HepG2 (cell line): ENCODE data around the gene PLXNC1. TPM values are rescaled to one million over a fixed set of nuclear protein-coding genes. Genes with fewer than 3 reads are reported as not detected.

Experiments
- ARID4A ChIP-seq: sonication (generic); formaldehyde crosslinking; IDR thresholded peaks from 2 replicates; pipeline ENCODE4 v1.5.0; 2020; ENCODE audit warnings: mild to moderate bottlenecking, missing genetic modification reagents, borderline replicate concordance
- DDIT3 ChIP-seq: sonication (generic); formaldehyde crosslinking; IDR thresholded peaks from 2 replicates; pipeline ENCODE4 v1.4.0; 2020; ENCODE audit warnings: mild to moderate bottlenecking, missing genetic modification reagents
- EED ChIP-seq: sonication (generic); formaldehyde crosslinking; IDR thresholded peaks from 2 replicates; pipeline ENCODE4 v1.5.0; 2020; ENCODE audit warnings: mild to moderate bottlenecking, missing genetic modification reagents
- ELF4 ChIP-seq: sonication (generic); formaldehyde crosslinking; IDR thresholded peaks from 2 replicates; pipeline ENCODE4 v1.5.0; 2020; ENCODE audit warnings: missing genetic modification reagents, mild to moderate bottlenecking, moderate library complexity, borderline replicate concordance
- GATAD1 ChIP-seq: IDR thresholded peaks from 2 replicates; pipeline ENCODE4 v1.6.1; 2016; ENCODE audit warnings: missing genetic modification reagents, missing compliant biosample characterization
- PCBP2 ChIP-seq: fragments of 200-400 bp; formaldehyde crosslinking; optimal IDR thresholded peaks from 2 replicates; pipeline ENCODE3; 2018; ENCODE audit warnings: low read length, low read depth; ENCODE audit not compliant: poor library complexity, severe bottlenecking
- ZNF24 ChIP-seq: fragments of 450-650 bp; IDR thresholded peaks from 2 replicates; pipeline ENCODE4 v1.6.1; 2017; ENCODE audit warnings: antibody characterized with exemption, mild to moderate bottlenecking
- ZNF331 ChIP-seq: sonication (generic); formaldehyde crosslinking; IDR thresholded peaks from 2 replicates; pipeline ENCODE4 v1.4.0; 2020; ENCODE audit warnings: missing genetic modification reagents
- ZNF772 ChIP-seq: sonication (generic); formaldehyde crosslinking; IDR thresholded peaks from 2 replicates; pipeline ENCODE4 v1.5.0; 2020; ENCODE audit warnings: mild to moderate bottlenecking, missing genetic modification reagents
- ZNF777 ChIP-seq: sonication (generic); formaldehyde crosslinking; IDR thresholded peaks from 2 replicates; pipeline ENCODE4 v1.4.0; 2020; ENCODE audit warnings: missing genetic modification reagents
- polyA plus RNA-seq, 8 experiments: library from polyadenylated mRNA; depleted of rRNA in 3 of 8; stranded (reverse) in 7 of 8; unstranded in 1 of 8; fragments of >200 nt; fragmentation: Illumina TruSeq in 4 of 8; extraction: Trizol in 4 of 8; gene quantifications; 2 replicates each; pipeline versions ENCODE4 v1.2.1 to v1.2.3, GENCODE V29; 2011 to 2016; ENCODE audit warnings: low read depth in 4 of 8, missing spikeins in 1 of 8, mixed read lengths in 1 of 8; ENCODE audit not compliant: insufficient read depth in 1 of 8
- total RNA-seq, 5 experiments: library from RNA; depleted of rRNA; stranded (reverse); fragments of >200 nt; fragmentation: Illumina TruSeq; extraction: Trizol; gene quantifications; 2 replicates each; pipeline ENCODE4 v1.2.3, GENCODE V29; 2016; ENCODE audit warnings: low read depth in 1 of 5
- TF ChIP-seq, protein P1 (sequence below): IDR thresholded peaks from 2 replicates; pipeline ENCODE4 v1.4.0; 2020; ENCODE audit warnings: mild to moderate bottlenecking, missing genetic modification reagents
- TF ChIP-seq, protein P2 (sequence below): sonication (generic); formaldehyde crosslinking; IDR thresholded peaks from 2 replicates; pipeline ENCODE4 v1.4.0; 2020; ENCODE audit warnings: missing genetic modification reagents
- TF ChIP-seq, protein P3 (sequence below): sonication (generic); formaldehyde crosslinking; conservative IDR thresholded peaks from 2 replicates; pipeline ENCODE4 v1.4.0; 2020; ENCODE audit warnings: missing genetic modification reagents

The PLXNC1 gene
- total and polyA plus RNA-seq, 2 of the 13 experiments (the other 11 are each of a cell fraction or from before 2014, with no cell fraction given), result 6.6 to 11.2 TPM

GRCh38 chr12:94151582-94151981, 3.2 kb downstream of the PLXNC1 start (continued):
- TF ChIP-seq ELF4 (CRISPR knock-in tag), result no peak
- no peak for TF ChIP-seq ZNF24
- TF ChIP-seq, protein P1, sequence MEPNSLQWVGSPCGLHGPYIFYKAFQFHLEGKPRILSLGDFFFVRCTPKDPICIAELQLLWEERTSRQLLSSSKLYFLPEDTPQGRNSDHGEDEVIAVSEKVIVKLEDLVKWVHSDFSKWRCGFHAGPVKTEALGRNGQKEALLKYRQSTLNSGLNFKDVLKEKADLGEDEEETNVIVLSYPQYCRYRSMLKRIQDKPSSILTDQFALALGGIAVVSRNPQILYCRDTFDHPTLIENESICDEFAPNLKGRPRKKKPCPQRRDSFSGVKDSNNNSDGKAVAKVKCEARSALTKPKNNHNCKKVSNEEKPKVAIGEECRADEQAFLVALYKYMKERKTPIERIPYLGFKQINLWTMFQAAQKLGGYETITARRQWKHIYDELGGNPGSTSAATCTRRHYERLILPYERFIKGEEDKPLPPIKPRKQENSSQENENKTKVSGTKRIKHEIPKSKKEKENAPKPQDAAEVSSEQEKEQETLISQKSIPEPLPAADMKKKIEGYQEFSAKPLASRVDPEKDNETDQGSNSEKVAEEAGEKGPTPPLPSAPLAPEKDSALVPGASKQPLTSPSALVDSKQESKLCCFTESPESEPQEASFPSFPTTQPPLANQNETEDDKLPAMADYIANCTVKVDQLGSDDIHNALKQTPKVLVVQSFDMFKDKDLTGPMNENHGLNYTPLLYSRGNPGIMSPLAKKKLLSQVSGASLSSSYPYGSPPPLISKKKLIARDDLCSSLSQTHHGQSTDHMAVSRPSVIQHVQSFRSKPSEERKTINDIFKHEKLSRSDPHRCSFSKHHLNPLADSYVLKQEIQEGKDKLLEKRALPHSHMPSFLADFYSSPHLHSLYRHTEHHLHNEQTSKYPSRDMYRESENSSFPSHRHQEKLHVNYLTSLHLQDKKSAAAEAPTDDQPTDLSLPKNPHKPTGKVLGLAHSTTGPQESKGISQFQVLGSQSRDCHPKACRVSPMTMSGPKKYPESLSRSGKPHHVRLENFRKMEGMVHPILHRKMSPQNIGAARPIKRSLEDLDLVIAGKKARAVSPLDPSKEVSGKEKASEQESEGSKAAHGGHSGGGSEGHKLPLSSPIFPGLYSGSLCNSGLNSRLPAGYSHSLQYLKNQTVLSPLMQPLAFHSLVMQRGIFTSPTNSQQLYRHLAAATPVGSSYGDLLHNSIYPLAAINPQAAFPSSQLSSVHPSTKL, result peak; percentile 84
- TF ChIP-seq, protein P2, sequence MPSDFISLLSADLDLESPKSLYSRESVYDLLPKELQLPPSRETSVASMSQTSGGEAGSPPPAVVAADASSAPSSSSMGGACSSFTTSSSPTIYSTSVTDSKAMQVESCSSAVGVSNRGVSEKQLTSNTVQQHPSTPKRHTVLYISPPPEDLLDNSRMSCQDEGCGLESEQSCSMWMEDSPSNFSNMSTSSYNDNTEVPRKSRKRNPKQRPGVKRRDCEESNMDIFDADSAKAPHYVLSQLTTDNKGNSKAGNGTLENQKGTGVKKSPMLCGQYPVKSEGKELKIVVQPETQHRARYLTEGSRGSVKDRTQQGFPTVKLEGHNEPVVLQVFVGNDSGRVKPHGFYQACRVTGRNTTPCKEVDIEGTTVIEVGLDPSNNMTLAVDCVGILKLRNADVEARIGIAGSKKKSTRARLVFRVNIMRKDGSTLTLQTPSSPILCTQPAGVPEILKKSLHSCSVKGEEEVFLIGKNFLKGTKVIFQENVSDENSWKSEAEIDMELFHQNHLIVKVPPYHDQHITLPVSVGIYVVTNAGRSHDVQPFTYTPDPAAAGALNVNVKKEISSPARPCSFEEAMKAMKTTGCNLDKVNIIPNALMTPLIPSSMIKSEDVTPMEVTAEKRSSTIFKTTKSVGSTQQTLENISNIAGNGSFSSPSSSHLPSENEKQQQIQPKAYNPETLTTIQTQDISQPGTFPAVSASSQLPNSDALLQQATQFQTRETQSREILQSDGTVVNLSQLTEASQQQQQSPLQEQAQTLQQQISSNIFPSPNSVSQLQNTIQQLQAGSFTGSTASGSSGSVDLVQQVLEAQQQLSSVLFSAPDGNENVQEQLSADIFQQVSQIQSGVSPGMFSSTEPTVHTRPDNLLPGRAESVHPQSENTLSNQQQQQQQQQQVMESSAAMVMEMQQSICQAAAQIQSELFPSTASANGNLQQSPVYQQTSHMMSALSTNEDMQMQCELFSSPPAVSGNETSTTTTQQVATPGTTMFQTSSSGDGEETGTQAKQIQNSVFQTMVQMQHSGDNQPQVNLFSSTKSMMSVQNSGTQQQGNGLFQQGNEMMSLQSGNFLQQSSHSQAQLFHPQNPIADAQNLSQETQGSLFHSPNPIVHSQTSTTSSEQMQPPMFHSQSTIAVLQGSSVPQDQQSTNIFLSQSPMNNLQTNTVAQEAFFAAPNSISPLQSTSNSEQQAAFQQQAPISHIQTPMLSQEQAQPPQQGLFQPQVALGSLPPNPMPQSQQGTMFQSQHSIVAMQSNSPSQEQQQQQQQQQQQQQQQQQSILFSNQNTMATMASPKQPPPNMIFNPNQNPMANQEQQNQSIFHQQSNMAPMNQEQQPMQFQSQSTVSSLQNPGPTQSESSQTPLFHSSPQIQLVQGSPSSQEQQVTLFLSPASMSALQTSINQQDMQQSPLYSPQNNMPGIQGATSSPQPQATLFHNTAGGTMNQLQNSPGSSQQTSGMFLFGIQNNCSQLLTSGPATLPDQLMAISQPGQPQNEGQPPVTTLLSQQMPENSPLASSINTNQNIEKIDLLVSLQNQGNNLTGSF (CRISPR knock-in tag), result no peak
- peak; percentile 50 for TF ChIP-seq ZNF777 (CRISPR knock-in tag)
- TF ChIP-seq, protein P3, sequence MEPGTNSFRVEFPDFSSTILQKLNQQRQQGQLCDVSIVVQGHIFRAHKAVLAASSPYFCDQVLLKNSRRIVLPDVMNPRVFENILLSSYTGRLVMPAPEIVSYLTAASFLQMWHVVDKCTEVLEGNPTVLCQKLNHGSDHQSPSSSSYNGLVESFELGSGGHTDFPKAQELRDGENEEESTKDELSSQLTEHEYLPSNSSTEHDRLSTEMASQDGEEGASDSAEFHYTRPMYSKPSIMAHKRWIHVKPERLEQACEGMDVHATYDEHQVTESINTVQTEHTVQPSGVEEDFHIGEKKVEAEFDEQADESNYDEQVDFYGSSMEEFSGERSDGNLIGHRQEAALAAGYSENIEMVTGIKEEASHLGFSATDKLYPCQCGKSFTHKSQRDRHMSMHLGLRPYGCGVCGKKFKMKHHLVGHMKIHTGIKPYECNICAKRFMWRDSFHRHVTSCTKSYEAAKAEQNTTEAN, result 0 out of 2 replicates have a peak, but pooled peaks have one; percentile 50
- TF ChIP-seq PCBP2, result no peak
- peak; percentile 79; the same call in 1 of the 2 replicates for TF ChIP-seq ARID4A (CRISPR knock-in tag)
- TF ChIP-seq EED (CRISPR knock-in tag), result no peak
- TF ChIP-seq ZNF331 (CRISPR knock-in tag), result peak; percentile 62; the same call in 1 of the 2 replicates
- 0 out of 2 replicates have a peak, but pooled peaks have one; percentile 25 for TF ChIP-seq GATAD1 (CRISPR knock-in tag)
- TF ChIP-seq ZNF772, result peak; percentile 63; the same call in 1 of the 2 replicates
- no peak for TF ChIP-seq DDIT3 (CRISPR knock-in tag)
